Measurements from ENCODE around the gene EXOC3L4.
"Not testable (repeated sequence)": the region's sequence is repeated elsewhere in the genome, so short reads cannot be mapped to it uniquely, and the experiment has no call there.

The EXOC3L4 gene

DNA sequence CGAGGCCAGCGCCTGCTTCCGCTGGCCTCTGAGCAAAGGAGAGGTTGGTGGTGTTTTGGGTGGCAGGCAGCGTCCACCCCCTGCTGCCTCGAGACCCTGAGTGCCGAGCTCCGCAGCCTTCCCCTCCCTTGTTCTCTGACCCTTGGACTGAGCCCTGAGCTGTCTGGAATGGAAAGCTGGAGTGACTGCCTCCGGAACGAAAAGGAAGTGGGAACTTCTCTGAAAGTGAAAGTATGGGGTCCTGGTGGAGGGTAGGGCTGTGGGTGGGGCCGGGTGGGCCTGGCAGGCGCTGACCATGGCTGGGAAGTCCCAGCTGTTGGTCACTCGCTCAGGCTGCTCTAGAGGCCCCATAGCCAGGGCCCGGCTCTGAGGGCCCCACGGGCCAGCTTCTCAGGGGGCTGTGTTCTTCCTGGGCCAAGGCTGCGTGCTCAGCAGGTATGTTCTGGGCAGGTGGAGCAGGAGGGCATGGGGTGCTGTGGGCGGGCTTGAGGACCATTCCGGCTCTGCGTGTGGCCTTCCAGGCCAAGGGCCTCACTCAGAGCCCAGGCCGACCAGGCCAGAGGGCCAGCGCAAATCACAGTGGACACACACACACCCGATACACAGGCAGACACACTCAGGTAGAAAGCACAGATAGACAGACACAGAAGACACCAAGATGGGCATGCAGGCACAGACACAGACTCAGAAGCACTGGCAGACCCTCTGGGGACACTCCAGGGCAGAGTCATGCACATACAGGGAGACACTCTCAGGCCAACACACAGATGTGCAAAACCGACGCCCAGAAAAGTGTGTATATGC lies at the start of gene EXOC3L4:
TSS of gene EXOC3L4 (plus strand) at position 320 of the 804 bp plus-strand sequence. CDS start 5,495 bp downstream, outside the sequence.
- DNase-seq (ENCODE audit: low read depth in 2 of 2): no peak

- no peak for DNase-seq (ENCODE audit: low read depth in 2 of 2)
Measured at GRCh38 chr14:103045371-103045869, 49.1 kb upstream of the EXOC3L4 start.

GRCh38 chr14:103047453-103047852 lies 47.1 kb upstream of the EXOC3L4 start:
- DNase-seq (ENCODE audit: low read depth in 2 of 2): not testable (repeated sequence)

- no peak for DNase-seq (ENCODE audit: low read depth in 2 of 2)
Measured at GRCh38 chr14:103050935-103051334, 43.6 kb upstream of the EXOC3L4 start.

DNA sequence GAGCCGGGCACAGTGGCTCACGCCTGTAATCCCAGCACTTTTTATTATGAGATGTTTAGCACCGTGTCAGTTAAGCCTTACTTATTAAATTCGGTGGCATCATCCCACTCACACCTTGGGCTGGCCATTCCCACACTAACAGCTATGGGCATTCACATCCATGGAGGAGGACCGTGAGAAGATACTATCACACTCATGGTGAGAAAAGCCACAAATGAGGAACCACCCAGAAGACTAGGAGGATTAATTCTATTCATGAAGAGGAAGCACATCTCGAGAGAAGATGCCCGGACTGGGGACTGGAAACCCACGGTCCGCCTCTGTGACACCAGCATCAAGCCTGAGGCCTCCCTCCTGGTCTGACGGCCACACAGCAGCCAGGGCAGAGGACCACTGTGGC lies 42.1 kb upstream of the EXOC3L4 start:
- DNase-seq (ENCODE audit: low read depth in 2 of 2): no peak

DNA sequence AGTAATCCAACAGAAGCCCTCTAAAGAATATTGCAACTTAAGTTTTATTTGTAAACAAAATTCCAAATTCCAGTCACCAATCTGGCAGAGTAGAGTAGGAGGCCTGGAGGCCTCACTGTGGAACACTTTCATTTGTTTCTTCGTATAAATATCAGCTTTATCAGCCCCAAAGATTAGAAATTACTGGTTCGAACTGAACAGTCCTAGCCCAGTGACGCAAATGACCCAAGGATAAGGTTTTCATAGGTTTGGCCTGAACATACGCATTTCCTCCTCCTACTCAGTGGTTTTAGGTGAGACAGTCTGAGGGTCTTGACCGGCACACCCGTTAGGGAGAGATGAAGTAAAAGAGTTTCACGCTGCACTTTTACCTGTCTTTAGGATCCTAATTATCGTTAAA lies 38.8 kb upstream of the EXOC3L4 start:
- no peak for DNase-seq (ENCODE audit: low read depth in 2 of 2)

DNA sequence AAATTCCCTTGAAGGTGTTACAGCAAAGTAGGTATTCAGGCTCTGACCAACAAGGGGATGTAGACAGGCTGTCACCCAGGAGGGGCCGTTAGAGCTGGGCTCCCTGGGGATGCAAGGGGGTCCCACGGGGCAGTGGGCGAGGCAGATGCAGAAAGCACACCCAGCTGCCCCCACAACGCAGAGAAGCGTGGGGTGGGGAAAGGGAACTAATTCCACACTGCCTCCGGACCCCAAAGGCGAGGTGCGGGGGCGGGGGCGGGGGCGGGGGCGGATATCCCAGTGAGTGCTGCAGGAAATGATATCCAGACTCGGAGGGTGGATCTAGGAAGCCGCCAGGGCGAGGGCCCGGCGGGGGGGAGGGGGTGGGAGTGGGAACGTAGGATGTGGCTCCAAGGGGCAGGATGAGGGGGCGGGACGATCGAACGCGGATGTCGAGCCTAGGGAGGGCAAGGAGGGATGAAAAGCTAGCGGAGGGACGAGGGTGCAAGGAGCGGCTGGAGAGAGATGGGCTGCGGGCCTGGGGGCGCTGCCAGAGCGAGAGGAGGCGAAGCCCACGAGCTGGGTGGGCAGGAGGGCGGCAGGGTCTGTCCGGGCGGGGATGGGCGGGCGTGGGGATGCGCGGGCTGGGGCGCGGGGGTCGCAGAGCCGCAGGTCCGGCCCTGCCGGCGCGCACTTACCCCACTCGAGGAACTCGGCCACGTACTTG lies 38.0 kb upstream of the EXOC3L4 start:
- no peak for DNase-seq (ENCODE audit: low read depth in 2 of 2)

DNA sequence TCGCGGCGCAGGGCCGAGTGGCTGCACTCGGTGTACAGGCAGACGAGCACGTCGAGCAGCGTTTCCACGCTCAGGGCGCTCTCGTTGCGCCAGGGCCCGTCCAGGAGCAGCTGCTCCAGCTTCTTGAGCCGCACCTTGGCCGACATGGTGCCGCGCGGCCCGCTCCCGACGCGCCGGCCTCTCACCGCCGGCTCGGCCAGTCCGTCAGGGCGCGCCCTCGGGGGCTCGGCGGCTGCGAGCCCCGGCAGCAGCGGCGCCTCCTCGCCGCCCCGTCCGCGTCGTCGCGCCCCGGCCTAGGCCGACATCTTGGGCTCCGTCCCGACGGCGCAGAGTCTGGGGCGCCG lies 37.5 kb upstream of the EXOC3L4 start:
- DNase-seq (ENCODE audit: low read depth in 2 of 2): no peak

DNA sequence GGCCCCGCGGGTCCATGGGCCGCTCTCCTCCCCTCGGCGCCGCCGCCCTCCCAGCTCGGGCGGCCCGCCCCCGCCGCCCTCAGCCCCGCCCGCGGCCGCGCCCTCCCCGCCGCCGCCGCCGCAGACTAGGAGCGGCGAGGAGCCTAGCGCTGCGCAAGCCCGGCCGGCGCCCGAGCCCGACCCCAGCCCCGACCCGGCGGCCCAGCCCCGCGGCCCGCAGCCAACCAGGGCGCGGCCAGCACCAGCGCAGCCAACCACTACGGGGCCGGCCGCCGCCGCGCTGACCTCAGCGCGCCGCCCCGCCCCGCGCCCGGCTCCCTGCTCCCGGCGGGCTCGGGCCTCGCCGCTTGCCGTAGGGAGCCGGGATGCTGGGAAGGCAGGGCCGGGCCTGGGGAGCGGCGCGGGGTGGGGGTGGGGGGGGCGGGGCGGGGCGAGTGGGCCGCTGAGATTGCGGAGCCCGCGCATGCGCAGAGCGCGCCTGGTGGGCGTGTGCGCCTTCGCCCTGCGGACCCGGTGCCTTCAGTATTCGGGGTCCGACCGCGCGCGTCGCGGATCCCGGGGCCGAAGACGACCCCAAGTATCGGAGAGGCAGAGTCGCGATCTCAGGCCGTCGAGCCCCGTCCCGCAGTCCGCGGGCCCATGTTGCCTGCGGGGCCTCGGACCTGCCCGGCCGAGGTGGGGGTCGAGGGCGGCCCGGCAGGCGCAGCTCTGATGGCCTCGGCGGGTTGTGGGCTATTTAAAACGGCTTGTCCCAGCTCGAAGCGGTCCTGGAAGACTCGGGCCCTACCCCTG lies 37.0 kb upstream of the EXOC3L4 start, which contains the start of gene CDC42BPB:
TSS of gene CDC42BPB (minus strand) at position 178 of the 792 bp plus-strand sequence. CDS start 376 bp downstream, outside the sequence.
- DNase-seq (ENCODE audit: low read depth in 2 of 2): peak in 1 of 2 donors; percentile 40

GRCh38 chr14:103058164-103059055 lies 36.1 kb upstream of the EXOC3L4 start:
- no peak for DNase-seq (ENCODE audit: low read depth in 2 of 2)

GRCh38 chr14:103059556-103059955 lies 35.0 kb upstream of the EXOC3L4 start:
- no peak for DNase-seq (ENCODE audit: low read depth in 2 of 2)

GRCh38 chr14:103061482-103061976 lies 33.0 kb upstream of the EXOC3L4 start:
- no peak for DNase-seq (ENCODE audit: low read depth in 2 of 2)

DNA sequence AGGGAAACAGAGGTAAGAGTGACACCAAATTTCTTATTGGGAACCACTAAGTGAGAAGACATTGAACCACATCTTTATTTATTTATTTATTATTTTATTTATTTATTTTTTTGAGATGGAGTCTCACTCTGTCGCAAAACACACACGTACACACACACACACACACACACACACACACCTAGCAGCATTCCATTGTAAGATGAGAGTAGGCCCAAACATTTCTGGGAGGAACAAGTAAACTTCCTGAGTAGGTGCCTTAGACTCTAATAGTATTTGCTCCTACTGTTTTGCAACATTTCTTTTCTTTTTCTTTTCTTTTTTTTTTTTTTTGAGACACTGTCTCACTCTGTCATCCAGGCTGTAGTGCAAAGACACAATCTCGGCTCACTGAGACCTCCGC lies 30.1 kb upstream of the EXOC3L4 start:
- DNase-seq (ENCODE audit: low read depth in 2 of 2): no peak

GRCh38 chr14:103064978-103065377 lies 29.5 kb upstream of the EXOC3L4 start:
- no peak for DNase-seq (ENCODE audit: low read depth in 2 of 2)

- DNase-seq (ENCODE audit: low read depth in 2 of 2): no peak
Measured at GRCh38 chr14:103065861-103066260, 28.7 kb upstream of the EXOC3L4 start.

GRCh38 chr14:103066399-103066798 lies 28.1 kb upstream of the EXOC3L4 start:
- DNase-seq (ENCODE audit: low read depth in 2 of 2): no peak

DNA sequence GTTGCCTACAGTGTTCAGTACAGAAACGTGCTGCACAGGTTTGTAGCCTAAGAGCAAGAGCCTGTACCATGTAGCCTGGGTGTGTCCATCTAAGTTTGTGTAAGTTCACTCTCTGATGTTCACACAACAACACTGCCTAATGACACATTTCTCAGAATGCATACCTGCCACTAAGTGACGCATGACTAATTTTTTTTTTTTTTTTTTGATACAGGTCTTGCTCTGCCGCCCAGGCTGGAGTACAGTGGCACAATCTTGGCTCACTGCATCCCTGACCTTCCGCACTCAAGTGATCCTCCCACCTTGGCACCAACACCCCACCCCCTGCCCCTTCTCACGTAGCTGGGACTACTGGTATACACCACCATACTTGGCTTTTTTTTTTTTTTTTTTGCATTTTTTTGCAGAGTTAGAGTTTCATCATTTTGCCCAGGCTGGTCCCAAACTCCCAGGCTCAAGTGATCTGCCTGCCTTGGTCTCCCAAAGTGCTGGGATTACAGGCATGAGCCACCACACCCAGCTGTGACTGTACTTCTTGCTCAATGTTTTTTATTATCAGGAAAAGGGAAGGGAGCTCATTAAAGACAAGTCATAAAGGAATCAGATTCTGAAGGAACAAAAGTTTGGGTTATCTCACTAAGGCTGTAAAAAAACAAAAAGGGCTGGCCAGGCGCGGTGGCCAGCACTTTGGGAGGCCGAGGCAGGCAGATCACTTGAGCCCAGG lies 27.1 kb upstream of the EXOC3L4 start:
- no peak for DNase-seq (ENCODE audit: low read depth in 2 of 2)

DNA sequence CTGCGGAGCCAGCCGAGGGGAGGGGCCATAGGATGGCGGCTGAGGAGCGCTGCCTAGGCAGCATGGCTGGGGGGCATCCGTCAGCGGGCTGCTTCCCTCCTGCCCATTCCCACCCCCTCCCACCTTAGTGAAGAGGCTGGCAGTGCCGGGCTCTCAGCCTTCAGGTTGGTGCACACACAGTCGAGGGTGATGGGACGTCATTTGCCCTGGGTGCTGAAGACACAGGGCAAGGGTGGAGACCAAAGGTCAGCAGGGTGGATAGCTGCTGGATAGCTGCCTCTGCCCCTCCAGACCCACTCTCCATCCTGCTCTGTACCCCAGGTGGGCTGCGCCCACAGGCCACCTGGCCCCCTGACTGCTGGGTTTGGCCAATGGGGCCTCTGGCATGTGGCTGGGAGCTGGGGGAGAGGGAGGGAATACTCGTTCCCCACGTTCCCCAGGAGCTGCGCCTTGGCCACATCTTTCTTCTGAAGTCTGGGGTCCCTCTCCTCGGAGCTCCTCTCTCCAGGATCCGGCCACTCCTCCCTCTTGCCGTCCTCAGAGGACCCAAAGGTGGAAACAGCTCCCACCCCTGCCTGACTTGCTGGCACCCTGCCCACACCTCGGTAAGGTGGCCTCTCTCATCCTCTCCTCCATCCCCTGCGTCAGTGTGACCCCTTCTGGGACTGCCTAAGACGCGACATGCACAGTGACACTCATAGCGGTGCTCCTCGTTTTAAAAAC lies 26.0 kb upstream of the EXOC3L4 start:
- no peak for DNase-seq (ENCODE audit: low read depth in 2 of 2)

DNA sequence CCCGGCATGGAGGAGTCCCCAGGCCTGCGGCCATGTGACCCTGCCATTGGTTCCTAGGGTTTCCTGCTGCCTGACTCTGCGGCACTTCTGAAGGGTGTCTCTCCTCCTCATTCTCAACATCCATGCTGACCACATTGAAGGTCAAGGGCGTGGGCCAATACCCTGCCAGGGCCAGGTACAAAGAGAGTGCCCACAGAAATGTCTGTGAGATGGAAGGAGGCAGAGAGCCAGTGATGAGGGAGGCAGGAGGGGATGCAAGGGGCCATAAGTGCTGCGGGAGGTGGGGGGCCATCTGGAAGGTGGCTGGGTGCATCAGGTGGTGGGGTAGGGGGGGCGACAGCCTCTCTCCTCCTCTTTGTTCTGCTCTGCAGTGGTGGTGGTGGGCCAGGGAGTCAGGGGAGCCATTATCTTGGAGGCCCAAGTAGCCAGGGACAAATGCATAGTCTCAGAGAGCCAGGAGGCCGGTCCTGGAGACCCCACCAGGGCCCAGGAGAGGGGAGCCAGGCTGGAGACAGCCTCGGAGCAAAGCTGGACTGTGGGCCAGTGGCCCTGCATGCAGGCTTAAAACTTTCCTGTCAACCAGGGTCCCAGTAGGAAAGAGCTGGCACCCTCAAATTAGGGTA lies 24.2 kb upstream of the EXOC3L4 start:
- no peak for DNase-seq (ENCODE audit: low read depth in 2 of 2)

All from activated CD4-positive, alpha-beta T cell treated with anti-CD3 and anti-CD28 coated beads for 24 hours (primary cell).